ENCODE data around the gene MUSK. TPM values are rescaled to one million over a fixed set of nuclear protein-coding genes. Genes with fewer than 3 reads are reported as not detected.

MUSK gene
- total RNA-seq = under 0.01 TPM in 1 of 2 replicates, not detected in the other

DNA sequence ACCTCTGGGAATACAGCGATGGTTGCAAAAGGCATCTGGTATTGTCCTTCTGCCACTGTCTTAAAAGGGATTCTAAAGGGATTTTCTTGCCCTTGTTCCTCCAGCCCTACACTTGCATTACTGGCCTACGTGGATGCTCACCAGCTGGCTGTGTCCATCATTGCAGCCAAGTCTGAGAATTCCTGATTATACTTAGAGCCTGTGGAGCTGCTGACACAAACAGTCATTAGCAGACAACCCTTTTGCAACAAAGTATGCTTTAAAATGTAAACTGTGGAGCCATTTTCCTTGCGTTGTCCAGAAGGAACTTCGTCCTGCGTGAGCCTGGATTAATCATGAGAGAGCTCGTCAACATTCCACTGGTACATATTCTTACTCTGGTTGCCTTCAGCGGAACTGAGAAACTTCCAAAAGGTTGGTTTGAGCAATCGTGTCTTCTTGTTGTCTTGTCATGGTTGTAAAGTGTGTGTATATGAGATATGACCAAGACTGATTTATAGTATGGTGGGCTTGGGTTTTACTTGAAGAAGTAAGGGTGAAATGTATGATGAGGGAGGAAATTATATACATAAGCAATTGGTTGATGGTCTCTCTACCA, at the start of gene MUSK:
TSS of gene MUSK (plus strand) at position 222 of the 598 bp plus-strand sequence. CDS start at position 336, 114 bp downstream.
- no peak for DNase-seq (ENCODE audit: low read depth, low spot score)

DNA sequence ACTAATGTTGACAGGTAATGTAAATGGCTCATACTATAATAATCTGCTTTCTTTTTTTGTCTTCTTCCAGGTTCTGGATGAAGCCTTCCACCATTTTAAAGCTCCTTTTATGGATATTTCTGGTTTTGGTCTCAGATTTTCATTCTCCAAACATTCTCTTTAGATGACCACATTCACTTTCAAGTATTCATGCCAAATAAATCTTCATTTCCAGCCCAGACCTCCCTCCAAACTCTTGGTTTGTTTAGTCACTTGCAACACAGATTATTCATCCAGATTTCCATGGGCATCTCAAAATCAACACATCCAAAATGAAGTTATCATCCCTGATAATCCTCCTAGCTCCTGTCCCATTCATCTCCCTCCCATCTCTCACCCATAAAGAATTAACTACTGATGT, 48.8 kb upstream of the MUSK start:
- DNase-seq (ENCODE audit: low read depth, low spot score) = no peak

DNA sequence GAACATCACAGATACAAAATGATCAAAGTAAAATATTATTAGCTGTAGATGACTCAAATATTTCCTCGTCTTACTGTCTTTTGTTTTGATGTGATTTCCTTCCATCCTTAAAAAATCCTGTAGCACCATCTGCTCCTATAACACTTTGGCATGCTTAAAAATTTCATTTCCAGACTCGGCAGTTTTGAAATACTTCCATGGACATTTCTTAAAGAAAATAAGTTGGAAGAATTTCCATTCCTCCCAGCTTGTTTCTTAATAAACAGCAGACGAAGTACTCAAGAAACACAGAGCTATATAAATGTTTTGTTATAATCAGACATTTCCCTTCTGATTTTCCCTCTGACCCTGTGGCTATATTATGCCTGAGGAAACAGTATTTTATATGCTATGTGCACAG, 47.9 kb upstream of the MUSK start:
- no peak for DNase-seq (ENCODE audit: low read depth, low spot score)

DNA sequence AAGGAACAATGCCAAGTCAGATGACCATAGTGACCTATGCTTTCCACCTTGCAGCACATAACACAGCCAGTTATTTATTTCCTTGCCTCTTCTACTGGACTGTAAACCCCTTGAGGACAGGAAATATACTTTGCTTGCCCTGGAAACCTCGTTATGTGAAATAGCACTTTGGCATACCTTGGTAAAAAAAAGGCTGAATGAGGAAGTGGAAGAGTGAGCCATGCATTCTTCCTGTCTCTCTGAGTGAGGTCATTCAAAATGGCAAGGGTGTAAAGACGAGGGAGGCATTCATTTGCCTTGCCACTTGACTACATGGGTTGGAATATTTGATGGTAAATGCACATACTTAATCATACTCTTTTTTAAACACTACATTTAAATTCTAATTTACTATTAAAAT, 46.2 kb upstream of the MUSK start:
- no peak for DNase-seq (ENCODE audit: low read depth, low spot score)

DNA sequence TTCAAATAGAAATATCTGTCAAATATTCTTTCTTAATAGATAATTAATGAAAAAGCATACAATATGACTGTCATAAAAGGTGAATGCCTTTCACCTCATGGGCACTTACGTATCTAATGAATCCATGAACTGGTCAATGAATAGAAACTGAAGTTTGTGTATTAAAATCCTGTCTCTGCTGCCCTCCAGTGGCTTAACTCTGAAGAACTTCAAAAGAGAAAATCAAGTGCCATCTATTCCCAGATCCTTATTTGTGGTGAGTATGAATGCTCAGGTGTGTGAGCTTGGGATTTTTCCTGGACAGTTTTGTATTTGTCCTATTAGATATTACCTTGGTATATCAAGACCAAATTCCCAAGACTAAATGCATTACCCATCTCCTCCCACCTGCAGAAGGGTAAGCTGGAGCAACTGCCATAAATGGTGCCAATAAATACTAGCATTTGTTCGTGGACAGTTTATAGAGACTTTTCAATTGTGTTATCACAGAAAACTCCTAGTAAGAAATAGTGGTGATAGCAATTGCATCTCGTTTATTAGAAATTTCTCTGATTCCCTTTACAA, 45.0 kb upstream of the MUSK start:
- no peak for DNase-seq (ENCODE audit: low read depth, low spot score)

DNA sequence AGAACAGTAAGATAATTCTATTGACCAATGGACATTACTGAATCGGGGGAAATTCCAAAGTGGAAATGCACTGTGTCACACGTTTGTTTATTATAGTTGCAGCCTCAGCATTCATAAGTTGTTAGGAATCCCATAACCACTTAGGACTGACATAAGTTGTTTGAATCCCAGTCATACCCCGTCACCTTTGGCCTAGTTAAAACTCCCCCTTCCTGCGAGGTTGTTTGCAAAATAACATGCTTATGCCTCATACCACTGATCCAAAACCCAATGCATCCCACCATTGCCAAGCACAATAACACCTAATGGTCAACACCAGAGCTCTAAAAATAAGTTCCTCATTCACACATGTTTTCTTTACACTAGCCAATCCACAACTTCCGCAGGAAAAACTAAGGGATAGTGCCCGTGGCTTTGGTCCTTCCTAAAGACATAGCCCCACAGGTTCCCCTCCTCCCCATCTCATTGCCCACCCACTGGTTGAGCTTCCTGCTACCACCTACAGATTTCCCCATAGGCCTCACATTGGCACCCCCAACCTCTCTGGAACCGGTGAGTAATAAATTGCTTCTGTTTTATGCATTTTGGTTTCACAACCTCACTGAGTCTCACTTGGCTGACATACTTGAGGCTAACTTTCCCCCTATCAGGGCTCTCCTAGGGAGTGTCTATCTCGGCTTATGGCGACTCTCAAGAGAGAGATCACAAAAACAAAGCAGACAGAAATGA, 42.3 kb upstream of the MUSK start:
- DNase-seq (ENCODE audit: low read depth, low spot score) = no peak

DNA sequence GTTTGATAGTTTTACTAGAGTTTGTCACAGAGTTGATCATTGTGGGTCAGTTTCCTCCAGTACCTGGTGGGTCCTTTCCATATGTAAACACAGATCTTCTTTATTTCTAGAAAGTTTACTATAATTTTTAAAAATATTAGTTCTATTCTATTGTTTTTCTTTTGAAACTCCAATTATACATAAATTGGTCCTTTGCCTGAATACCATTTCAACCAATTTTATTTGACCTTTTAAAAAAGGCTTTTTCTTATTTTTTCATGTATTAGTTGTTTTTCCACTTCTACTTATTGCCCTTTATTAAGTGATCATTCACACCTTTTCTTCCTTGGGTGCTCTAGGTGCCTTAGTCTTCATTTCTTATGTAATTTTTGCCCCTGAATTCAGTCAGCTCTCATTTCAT, 33.0 kb upstream of the MUSK start:
- DNase-seq (ENCODE audit: low read depth, low spot score) = no peak

DNA sequence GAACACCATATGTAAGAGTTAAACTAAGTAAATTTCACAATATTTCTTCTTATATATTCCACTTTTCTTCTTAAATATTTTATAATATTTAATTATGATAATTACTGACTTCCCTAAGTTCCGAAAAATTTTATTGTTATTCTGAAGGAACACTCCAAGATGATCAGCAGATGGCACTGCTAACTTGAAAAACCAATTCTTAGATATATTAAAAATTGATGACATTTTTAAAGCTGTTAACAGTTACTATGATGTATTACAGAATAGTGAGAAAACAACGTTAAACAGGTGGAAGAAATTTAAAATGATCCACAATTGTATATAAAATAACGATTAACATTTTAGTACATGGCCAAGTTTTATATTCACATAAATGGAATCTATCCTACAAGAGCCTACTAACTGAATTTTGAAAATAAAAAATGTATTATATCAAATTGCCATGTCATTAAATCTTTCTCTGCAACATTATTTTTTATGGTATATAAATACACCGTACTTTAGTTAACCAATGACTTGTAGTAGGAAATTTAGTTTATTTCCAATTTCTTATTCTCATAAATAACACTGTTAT, 30.1 kb upstream of the MUSK start:
- no peak for DNase-seq (ENCODE audit: low read depth, low spot score)

DNA sequence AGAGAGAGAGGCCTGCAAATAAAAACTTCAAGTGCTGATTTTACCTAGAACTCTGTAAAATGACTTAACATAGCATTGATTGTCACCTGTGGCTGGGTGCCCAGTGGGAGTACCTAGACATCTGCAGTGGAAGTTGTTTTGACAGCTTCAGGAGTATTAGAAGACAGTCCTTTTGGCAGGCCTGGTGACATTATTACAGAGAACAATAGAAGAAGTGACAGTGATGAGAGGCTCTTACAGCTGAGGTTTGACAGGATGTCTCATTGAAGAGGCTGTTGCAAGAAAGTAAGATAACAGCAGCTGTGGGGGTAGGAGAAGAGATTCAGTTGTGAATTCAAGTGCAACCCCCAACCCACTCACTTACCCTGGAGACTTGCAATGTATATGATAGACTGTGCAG, 27.9 kb upstream of the MUSK start:
- no peak for DNase-seq (ENCODE audit: low read depth, low spot score)

DNA sequence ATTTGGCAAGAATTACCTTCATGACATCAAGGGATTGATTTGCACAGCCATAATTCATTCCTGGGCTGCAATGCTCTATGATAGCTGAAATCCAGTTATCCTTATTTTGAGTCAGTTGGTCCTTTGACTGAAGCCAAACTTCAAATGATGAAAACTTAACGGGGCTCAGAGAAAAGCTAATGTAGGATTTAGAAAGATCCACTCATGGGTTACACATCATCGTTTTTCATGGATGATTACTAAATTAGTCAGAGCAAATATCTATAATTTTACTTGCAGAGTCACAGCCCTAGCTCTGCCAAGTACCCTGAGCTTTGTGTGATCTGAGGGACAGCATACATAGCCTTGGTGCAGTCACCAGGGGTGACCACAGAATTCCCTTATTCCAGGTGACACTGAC, 27.3 kb upstream of the MUSK start:
- no peak for DNase-seq (ENCODE audit: low read depth, low spot score)

DNA sequence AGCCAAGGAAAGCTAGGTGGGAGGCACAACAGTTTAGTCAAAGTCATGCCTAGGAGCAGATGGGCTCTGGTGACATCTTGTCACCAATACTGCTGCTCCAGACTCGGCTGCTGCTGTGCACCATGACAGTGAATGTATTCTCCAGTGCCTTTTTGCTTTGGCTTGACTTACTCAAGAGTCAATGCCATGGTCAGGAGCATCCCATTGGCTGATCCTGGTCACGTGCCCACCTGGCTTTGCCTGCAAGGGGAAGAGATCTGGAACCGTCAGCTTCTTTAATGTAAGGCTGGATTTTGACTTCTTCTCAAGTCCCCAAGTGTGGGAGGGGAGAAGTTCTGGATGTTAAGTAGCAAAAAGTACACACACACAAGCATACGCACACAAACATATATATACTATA, 19.9 kb upstream of the MUSK start:
- DNase-seq (ENCODE audit: low read depth, low spot score) = no peak

DNA sequence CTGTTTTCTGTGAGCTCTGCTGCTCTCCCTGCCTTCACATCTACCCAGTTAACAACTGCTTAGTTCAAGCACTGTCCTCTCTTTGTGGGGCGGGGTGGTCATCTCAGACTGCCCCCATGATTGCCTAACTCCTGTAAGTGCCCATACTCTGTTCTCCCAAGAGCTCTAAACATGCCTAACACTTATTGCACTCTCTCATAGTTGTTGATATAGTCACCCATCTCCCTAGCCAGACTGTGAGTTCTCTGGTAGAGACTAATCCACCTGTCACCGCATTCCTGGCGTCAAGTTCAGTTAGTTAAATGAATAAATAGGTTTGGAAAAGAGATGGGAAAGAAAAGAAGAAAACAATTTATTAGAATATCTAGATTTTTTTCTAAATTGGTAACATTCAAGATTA, 18.3 kb upstream of the MUSK start:
- no peak for DNase-seq (ENCODE audit: low read depth, low spot score)

DNA sequence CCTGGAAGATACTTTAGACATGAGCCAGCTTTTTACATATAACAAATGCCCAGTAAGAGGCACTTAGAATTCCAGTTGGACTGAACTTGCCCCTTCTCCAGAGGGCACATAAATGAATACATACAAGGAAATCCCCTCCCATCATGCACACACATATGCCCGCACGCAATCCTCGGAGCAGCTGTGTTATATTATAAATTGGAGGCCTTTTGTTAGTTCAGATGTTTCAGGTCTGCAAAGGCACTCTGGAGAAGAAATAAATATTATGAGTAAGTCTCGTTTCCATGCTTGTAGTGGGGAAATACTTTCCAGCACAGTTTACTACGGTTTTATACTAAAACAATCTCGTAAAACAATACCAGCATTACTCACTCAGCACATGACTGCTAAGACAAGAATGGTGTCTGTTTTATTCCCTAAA, 17.6 kb upstream of the MUSK start:
- peak; percentile 7 for DNase-seq (ENCODE audit: low read depth, low spot score)

DNA sequence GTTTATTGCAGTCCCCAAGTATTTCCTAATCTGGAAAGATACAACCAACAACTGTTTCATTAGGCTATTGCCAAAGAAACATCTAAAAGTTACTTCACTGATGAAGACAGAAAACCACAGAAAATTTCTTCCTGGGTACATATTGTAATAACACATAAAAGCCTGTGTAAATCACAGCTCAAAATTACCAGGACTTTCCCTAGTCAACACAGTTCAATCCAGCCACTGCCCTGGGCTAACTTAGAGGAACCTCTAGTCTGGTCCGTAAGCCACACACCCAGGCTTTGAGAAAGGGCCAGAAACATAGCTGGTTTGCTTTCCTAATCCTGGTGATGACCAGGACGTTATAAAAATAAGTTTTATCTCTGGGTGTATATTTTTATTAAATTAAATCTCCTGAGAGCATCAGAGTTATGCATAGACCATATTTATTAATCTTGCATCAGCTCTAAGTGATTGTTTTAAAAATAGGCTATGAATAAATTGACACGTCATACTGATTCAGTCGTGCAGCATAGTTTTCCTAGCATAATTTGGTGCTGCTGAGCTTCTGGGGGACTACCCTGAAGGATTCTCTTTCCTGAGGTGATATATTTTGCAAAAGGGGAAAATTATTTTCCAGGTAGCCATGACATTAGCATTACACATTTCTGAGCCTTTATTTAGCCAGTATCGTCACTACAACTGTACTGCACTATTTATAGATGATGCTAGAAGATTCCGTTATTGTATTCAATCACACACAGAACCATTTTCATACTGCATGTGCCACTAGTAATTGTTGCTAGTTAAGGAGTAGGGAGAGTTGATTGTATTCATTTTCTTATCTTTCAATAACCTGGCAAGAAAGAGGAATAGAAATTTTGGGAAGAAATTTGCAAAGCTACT, 12.6 kb upstream of the MUSK start:
- DNase-seq (ENCODE audit: low read depth, low spot score) = no peak

DNA sequence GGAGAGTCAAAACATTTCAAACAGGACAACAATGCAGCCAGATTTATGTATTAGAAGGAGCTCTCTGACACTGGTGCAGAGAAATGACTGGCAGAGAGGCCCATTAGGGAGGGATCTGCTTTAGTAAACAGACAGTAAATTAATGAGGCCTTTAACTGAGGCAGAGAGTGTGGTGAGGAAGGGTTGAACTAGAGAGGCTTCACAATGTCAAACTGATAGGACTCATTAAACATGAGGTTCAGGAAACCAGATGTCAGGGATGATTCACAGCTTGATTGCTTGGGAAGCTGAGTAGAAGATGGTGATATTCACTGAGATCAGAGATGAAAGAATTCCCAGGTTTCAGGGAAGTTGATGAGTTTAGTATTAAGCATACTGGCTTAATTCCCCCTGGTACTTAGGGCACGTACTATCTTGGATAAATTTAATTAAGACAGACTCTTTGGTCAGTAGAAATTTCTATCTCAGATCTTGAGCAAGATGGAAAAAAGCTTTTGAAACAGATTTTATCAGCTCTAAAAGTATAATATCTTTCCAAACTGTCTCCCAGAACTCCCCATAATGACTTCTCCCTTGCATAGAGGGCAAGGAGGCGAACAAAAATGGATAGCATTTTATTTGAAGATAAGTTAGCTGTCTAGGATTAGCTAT, 8.6 kb upstream of the MUSK start:
- DNase-seq (ENCODE audit: low read depth, low spot score) = no peak

DNA sequence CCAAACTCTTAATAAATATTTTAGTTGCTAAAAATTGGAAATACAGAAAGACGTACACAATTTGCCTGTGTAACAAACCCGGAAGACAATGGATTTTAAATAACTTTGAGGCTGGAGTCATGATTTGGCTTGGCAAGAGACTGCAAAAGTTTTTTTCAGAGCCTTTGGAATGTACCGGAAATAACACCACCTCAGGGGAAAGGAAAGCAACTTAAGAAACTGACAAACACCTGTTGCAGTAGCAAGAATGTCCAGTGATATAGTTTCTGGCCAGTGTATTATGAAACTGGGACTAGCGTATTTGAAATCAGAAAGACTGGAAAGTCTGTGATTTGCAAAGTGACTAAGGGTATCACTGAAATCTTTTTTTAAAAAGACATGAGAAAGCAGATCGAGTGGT, 842 bp downstream of the MUSK start:
- peak; percentile 11 for DNase-seq (ENCODE audit: low read depth, low spot score)

DNA sequence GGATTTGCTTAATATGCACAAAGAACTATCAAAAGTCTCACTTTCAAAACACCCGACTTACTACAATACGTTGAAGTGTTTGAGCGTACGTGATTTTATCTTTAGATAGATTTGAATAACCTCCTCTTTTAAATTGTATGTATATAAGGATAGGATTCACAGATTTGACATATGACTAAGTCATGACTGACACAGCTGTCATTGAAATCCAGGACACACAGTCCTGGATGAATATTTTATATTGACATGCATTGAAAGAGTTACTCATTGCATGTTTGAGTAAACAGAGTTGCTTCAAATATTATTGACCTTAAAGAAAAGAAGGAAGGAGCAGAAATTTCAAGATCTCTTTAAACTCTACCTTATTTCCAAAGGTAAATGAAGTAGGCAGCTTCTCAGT, 3.3 kb downstream of the MUSK start:
- DNase-seq (ENCODE audit: low read depth, low spot score) = no peak

DNA sequence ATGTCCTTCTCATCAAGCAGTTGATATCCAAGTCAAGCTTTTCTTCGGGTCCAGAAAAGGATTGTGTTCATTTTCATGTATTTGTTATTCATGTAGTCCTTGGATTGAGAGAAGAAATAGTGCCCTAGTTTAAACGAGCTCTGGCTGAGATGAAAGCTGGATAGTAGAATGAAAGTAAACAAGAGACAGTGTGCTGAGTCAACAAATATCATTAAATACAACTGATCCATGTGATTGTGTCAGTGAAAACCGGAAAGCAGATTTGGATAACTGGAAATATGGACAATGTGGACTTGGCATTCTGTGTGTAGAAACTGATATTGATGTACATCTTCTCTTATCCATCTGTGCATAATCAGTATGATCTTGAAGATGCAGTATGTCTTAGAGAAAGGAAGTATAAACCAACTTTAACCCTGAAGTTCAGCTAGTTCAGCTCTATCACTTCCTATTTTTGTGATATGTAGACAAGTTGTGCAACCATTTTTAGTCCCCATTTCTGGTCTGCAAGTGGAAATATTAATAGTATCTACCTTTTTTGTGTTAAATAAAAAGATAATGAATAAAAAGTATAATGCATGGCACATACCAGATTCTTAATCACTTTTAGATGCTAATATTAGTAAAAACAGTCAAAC, 4.4 kb downstream of the MUSK start:
- no peak for DNase-seq (ENCODE audit: low read depth, low spot score)

DNA sequence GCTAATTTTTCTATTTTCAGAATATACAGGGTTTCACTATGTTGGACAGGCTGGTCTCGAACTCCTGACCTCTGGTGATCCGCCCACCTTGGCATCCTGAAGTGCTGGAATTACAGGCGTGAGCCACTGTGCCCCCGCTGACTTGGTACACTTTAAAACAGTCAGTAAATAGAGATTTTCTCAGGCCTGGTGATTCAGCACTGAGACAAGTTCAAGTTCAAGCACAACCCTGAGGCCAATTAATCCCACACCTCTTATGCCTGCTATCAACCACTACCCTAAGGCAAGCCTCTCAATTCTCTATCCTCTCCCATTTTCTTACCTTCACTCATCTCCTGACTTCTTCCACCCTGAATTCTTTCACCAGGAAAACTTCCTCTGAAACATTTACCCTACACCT, 18.9 kb downstream of the MUSK start:
- no peak for DNase-seq (ENCODE audit: low read depth, low spot score)

DNA sequence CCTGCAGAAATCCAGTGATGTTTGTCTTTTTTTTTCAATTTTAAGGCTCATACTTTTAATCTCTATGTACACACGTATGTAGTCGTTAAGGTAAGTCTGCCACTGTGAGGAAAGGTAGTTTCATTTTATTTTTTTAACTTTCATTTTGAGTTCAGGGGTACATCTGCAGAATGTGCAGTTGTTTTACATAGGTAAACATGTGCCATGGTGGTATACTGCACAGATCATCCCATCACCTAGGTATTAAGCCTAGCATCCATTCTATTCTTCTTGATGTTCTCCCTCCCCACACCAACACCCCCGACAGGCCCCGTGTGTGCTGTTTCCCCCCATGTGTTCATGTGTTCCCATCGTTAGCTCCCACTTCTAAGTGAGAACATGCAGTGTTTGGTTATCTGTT, 19.7 kb downstream of the MUSK start:
- DNase-seq (ENCODE audit: low read depth, low spot score) = no peak

All from pulmonary artery endothelial cell (primary cell).